LHCN-M2 (cell line): ENCODE results near the gene TPBGL. TPM values are rescaled to one million over a fixed set of nuclear protein-coding genes. Genes with fewer than 3 reads are reported as not detected.

Experiments
- DNase-seq: peaks from one replicate; pipeline ENCODE4 v3.0.0-alpha.2; 2012; ENCODE audit warnings: low read depth
- total RNA-seq: library from RNA; depleted of rRNA; stranded (reverse); fragments of >200 nt; gene quantifications from 2 replicates; pipeline ENCODE4 v1.2.3, GENCODE V29; 2014

TPBGL gene
- total RNA-seq, 1 experiment from 2014 or later: not detected

DNA sequence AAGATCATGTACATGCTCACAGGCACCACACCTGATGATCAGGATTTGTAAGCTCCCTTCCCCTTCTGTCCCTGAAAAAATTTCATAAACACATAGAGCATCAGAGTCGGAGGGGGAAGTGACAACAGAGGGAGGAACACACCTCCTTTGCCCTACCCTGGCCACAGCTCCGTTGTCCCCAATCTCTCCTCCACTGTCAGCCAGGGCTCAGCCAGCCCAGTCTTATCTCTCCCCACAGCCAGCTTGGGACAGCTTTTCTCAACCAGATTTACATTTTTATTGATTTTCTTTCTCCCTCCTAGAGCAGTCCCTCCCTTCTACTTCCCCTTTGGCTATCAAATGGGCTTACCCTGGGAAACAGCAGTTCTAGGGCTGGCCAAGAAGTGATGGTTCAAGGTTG, 32.1 kb upstream of the TPBGL start:
- DNase-seq: no peak

DNA sequence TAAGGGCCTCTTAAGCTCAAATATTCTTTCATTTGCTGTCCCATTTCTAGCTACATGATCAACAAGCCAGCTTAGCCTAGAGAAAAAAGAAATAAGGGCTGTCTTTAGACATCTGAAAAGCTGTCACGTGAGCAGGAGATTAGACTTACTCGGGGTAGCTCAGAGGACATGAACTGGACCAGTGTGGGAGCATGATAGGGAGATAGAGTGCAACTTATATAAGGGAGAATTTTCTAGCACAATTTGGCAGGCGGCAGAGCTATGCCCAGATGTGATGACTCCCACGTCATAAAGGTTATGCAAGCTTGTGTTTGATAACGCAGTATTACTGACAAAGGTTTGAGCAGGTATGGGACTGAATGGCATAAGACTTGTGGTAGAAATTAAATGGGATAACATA, 28.2 kb upstream of the TPBGL start:
- no peak for DNase-seq

DNA sequence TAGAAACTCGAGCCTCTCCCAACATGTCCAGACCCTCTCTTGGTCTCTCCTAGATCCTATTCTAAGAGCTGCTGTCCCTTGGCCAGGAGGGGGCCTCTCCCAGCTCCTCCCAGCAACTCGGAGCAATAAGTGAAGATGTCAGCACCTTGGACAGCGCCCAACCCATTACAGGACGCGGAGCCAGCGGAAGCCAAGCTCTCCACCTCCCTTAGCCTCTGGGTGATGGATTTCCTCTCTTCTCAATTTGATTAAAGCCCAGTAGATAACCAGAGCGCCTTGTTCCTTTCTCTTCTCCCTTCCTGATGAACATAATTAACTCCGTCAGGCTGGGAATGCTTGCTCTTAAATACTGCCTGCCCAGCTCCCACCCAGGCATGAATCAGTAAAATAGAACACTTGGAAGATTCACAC, 26.2 kb upstream of the TPBGL start:
- peak; percentile 73 for DNase-seq

DNA sequence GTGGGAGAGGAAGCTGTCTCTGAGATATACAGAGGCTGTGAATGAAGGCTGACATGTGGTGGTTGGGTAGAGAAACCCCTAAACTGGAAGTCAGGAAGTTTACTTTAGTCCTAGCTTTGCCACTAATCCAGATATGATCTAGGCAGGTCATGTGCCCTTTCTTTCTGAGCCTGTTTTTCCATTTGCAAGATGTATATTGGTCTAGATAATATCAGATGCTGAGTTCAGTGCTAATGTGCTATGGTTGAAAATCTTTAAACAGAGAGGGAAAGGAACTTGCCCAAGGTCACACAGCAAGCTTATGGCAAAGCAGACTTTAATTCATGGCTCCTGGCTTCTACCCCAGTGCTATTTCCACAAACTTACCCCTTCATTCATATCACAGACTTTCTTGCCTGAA, 25.7 kb upstream of the TPBGL start:
- no peak for DNase-seq

DNA sequence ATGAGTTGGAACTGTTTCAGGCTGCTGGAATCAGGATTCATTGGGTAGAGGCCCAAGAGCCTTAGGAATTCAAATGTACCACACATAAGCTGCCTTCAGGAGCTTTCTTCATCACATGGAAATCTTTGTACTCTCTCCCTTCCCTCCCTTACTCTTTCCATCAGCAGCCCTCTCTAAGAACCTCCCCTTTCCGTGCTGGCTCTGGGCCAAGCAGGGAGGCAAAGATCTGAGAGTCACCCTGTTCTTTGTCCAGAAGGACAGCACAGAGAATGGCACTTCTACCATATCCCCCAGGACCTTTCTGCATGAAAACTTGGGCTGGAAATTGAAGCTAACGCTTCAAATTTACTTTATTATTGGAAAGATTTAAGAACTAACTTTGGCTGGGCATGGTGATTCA, 20.7 kb upstream of the TPBGL start:
- no peak for DNase-seq

DNA sequence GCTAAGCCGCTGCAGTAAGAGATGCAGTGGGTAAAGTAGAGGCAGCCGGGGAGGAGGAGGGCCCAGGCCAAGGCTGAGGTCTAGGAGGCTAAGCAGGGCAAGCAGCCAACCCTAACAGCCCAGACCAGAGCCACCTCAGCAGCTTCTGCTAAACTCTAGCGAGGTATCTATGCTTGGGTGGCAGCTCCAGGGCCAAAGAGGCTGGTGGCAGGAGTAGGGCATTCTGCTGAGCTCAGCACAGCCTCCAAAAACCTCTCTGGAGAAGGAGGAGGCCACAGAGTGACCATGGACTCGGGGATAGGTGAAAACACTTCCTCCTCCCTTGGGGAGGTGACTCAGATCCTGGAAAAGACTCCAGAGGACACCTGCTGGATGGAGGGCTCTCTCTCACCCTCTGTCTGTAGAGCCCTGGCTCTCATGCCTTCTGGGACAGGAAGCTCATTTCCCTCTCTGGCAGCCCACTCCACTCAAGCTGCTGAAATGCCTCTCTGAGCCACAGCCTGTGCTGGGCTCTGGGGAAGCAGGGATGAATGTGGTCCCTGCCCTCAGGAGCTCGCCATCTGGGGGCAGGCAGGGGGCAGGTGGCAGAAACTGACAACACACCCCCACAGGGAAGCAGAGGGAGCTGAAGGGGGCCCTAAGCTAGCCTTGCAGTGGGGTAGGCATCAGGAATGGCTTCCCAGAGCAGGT, 16.5 kb upstream of the TPBGL start:
- DNase-seq: no peak

DNA sequence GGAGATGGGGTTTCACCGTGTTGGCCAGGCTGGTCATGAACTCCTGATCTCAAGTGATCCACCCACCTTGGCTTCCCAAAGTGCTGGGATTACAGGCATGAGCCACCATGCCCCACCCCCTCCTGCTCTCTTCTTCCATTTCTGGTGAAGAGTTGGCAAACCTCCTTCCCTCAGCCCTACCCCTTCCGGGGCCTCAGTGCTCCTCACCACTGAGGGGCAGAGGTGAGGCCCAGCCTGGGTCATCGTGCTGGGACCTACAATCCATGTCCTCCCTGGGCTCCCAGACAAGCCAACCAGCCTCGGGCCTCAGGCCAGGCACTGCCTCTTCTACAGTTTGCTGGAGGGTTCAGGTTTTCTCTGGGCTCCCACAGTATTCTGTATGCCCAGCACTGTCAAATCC, 14.8 kb upstream of the TPBGL start:
- no peak for DNase-seq

DNA sequence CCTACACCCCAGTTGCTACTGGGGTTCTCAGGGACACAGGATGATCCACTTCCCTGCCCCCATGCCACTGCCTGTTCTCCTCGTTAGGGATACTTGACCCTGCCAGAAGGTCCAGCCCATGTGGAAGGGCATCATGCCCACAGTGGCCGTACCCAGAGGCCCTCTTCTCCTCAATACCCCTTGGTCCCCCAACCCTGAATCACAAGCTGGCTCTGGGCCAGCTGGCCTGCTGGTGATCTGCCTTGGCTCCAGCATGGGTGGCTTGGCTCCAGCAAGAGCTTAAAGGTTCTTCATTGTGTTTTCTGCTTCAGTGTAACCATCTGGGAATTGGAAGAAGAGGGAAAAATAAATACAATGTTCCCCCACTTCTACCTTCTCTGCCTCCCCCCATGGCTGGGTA, 11.1 kb upstream of the TPBGL start:
- no peak for DNase-seq

DNA sequence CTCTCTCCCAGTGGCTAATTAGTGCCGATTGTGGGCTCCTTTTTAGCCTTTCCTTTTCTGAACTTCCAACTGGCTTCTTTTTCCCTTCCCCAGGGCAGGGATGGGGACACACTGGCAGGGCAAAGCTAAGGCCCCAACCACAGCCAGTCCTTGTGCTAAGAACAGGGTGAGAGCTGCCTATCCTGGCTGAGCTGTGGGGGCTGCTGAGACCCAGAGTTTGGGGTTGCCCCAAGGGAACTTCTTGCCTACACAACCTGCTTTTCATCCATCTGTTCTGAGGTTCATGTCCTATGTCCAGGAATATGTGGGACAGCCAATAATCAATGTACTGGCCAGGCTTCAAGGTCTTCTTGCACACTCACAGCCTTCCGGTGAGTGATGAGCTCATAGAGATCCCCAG, 10.0 kb upstream of the TPBGL start:
- no peak for DNase-seq

DNA sequence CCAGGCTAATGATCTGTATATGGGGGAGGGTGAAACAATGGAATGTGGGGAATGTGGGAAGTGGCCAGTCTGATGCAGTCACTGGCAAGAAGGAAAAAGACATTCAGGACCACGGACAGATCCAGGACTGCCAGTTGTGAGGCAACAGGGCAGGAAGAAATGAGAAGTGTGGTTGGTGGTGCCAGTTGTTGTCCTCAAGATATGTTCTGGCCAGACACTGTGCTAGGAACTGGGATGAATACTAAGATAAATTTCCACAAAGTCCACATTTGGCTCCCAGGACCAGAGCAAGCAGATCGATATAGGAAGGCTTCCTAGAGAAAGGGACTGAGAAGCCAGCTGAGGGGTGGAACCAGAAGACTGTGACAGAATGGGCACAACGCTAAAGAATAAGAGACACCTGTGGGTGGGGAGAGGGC, 6.8 kb upstream of the TPBGL start:
- DNase-seq: peak; percentile 69

DNA sequence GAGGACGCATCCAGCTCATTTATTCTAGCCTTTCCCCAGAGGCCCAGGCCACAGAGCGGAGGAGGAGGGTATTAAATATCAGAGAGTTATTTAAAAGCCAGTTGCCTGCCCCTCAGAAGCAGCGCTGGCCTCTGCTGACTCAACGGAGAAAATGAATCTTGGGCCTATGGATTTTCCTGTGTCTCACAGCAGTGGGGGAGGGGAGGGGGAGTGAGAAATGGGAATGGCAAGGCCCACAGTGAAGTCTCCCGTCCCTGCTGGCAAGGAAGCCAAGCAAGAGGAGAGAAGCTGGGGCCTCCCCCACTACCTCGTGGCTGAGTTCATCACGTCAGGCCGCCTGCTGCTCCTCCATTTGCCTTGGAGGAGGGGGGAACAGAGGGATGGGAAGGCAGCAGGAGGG, 4.5 kb upstream of the TPBGL start:
- no peak for DNase-seq

DNA sequence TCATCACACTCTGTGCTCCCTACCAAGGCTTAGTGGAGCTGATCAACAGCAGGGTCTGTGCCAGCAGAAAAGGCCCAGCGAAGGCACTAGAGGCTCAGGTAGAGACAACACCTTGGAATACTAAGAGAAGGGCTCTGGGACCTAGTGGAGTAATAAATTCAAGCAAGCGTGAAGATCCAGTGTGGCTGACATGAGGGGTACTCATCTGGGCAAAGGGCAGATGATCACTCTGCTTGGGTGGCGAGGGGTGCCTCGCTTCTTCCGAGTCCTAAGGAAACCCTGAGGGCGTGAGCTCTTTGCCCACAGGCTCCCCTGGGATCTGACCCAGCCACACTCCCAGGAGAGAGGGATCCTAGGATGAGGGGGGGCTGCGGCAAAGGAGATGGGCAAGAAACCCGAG, 3.5 kb upstream of the TPBGL start:
- no peak for DNase-seq

DNA sequence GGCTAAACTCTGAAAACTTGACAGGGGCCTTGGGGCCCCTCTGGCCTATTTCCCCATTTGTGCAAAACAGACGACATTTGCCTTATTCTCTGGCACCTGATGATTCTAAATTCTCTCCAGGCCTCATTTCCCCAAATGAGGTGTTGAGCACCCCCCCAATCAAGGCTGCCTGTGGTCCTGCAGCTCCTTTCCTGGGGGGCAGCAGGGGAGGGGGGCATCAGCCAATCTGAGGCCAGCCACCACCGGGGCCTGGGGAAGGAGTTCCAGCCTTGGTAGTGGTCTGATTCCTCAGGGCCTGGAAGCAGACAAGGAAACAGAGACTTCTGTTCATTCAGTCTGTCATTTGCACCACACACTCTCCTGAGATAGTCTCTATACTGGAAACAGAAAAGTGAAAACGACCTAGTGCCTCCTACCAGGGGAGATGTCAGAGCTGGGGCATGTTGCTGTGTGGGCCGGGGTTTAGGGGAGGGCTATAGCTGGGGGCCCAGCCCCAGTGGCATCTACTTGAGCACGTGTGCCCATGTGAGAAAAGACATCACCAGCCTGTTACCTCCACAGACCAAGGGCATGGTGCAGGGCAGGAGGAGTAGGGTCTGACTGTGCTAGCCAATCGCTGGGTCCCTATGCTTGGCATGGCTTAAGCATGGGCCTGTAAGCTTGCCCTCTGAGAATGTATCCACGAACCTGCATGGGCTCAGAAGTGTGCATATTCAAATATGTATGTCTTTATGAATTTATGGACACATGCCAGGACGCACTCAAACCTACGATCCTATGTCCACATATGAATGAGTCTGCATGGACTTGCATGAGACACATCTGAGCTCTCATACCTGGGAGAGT, 1.8 kb upstream of the TPBGL start:
- DNase-seq: no peak

DNA sequence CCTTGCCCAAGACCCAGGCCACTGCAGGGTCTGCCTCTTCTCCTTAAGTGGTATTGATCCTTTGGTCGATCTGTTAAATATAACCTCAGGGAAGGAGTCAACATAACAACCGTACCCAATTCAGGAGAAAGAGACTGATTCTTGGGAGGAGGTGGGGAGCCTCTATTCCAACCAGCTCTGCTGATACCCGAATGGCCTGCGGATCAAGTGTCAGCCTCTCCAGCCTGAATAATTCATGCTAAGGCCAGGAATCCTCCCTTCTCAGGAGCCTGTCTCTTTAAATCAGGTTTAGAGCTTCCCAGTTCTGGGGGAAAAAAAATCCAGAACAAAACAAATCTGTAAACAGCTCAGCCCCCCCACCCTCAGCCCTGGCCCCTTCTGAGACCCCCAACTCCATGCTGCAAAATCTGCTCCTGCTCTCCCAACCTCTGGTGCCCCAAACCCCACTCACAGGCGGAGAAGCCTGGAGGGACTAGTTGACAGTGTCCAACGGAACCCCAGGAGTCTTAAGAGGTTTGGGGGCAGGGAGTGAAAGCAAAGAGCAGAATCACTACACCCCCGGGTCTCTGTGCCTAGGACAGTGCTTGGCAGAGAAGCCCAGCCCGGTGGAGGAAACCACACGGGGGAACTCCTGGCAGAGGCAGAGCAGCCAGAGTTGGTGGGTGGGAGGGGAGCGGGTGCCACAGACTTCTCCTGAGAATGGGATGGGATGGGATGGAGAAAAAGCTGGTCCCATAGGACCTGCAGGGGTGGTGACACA, 863 bp upstream of the TPBGL start:
- DNase-seq: no peak

DNA sequence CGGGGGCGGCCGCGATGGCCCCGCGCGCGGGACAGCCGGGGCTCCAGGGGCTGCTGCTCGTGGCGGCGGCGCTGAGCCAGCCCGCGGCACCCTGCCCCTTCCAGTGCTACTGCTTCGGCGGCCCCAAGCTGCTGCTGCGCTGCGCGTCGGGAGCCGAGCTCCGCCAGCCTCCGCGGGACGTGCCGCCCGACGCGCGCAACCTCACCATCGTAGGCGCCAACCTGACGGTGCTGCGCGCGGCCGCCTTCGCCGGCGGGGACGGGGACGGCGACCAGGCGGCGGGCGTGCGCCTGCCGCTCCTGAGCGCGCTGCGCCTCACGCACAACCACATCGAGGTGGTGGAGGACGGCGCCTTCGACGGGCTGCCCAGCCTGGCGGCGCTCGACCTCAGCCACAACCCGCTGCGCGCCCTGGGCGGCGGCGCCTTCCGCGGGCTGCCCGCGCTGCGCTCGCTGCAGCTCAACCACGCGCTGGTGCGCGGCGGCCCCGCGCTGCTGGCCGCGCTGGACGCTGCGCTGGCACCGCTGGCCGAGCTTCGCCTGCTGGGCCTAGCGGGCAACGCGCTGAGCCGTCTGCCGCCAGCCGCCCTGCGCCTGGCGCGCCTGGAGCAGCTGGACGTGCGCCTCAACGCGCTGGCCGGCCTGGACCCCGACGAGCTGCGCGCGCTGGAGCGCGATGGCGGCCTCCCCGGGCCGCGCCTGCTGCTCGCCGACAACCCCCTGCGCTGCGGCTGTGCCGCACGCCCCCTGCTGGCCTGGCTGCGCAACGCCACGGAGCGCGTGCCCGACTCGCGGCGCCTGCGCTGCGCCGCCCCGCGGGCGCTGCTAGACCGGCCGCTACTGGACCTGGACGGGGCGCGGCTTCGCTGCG, 697 bp downstream of the TPBGL start:
- peak; percentile 62 for DNase-seq

DNA sequence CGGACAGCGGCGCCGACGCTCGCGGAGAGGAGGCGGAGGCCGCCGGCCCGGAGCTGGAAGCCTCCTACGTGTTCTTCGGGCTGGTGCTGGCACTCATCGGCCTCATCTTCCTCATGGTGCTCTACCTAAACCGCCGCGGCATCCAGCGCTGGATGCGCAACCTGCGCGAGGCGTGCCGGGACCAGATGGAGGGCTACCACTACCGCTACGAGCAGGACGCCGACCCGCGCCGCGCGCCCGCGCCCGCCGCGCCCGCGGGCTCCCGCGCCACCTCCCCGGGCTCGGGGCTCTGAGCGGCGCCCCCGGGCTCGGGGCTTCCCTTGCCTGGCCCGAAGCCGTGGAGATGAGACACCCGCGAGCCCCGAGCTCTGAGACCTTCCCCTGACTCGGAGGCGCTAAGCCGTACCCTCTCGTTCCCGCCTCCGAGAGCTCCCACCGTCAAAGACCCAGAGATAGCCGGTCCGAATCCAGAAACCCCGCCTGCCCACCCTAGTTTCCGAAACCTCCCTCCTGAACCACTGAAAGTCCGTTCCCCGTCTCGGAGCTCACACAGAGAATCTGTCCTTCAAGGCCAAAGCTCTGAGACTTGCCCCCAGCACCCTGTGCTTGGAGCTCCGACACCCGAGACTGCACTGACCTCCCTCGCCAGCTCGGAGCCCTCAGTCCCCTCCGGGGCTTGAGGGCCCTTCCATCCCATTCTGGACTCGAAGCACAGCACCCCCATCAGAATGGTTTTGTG, 1.5 kb downstream of the TPBGL start:
- no peak for DNase-seq

DNA sequence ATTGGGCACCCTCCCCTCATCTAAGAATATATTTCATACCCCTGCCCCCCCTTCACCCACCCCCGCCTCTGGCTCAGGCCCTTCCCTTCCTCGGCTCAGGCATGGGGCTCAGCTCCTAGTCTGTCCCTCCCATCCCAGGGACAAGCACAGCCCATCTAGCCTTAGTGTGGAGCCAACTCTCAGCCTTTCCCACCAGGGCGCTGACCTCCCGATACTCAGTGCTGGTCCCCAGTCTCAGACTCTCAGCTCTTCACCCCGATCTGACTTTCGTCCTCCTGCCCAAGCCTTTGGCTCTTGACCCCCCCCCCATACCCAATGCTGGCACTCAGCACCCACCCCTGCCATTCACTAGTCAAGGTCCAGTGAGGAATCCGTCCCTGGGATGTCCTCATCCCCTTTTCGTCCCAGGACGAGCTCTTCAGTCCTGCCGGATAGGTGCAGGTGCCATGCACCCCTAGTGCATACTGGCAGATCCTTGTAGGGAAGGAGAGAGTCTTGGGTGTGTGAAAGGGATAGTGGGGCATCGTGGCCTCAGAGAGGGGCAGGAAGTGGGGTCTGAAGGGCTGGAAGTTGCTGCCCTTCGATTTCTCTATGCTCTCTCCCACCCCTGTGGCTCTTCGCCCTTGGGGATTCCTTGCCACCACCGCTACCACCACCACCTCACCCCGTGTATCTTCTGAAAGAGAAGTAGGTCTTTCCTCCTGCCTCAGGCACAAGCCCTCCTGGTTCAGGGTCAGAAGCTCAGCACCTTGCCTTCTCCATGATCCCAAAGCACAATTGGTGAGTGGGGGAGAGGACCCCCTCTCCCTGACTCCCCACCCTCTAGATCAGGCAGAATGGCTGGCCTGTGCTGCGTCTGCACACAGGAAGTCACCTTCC, 2.4 kb downstream of the TPBGL start:
- no peak for DNase-seq

DNA sequence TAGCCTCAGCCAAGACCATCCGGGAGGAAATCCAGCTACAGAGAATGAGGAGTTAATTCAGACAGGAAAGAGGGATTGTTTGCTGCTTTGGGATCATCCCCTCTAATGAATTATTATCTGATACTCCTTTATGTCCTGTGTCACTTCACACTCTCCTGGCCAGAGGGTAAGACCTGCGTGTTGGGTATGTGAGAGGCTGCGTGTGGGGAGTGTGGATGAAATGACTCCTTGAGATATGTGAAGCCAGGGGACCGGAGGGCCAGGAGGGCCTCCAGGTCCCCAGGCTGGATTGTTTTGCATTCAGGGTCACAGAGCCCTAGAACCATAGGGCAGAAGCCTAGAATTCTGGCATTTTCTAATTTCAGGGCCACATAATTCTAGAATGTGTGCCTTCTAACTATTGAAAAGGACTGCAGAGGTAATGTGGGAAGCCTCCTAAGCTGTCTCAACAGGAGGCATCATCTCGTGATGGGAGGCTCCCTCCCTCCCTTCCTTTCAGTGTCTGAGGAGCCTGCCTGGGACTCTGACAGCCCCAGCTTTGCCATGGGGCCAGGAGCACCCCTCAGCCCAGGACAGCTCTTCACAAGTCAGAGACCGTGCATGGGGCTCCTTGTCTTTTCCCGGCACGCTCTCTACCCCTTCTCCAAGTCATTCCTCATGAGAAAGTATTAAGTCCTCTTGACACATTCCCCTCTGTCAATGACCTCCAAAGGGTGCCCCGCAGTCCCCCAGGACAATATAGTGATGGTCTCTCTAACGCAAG, 3.7 kb downstream of the TPBGL start:
- DNase-seq: no peak
